Smooth muscle cell (in vitro differentiated cells): ENCODE measurements around the gene COL5A1. TPM values are rescaled to one million over a fixed set of nuclear protein-coding genes. Genes with fewer than 3 reads are reported as not detected.
A peak's percentile ranks its signal among the peaks of the same experiment; 100 is the strongest.

Experiments used
- DNase-seq: peaks from one replicate; lab custom pipeline; 2025; ENCODE audit not compliant: unreplicated experiment; lab: John Stamatoyannopoulos, UW
- H2AFZ ChIP-seq: fragments of 200-600 bp; sonication (generic); 2 replicates; pipeline ENCODE4 v1.6.0; 2016; ENCODE audit warnings: antibody characterized with exemption, low read depth, mild to moderate bottlenecking
- H3F3A ChIP-seq: fragments of 200-600 bp; sonication (generic); 2 replicates; pipeline ENCODE4 v1.6.0; 2017; ENCODE audit warnings: antibody characterized with exemption, low read depth
- H3K27ac ChIP-seq: fragments of 200-600 bp; sonication (generic); 2 replicates; pipeline ENCODE4 v1.5.1; 2016; ENCODE audit warnings: low read depth, mild to moderate bottlenecking
- H3K27me3 ChIP-seq: fragments of 200-600 bp; sonication (generic); 2 replicates; pipeline ENCODE4 v1.6.1; 2016; ENCODE audit warnings: low read depth, mild to moderate bottlenecking
- H3K36me3 ChIP-seq: fragments of 200-600 bp; sonication (generic); 2 replicates; pipeline ENCODE4 v1.5.1; 2016; ENCODE audit warnings: low read depth
- H3K4me1 ChIP-seq: fragments of 200-600 bp; sonication (generic); 2 replicates; pipeline ENCODE4 v1.5.1; 2016; ENCODE audit warnings: low read depth
- H3K4me2 ChIP-seq: fragments of 200-600 bp; sonication (generic); 2 replicates; pipeline ENCODE4 v1.6.0; 2016; ENCODE audit warnings: mild to moderate bottlenecking
- H3K4me3 ChIP-seq: fragments of 200-600 bp; sonication (generic); 2 replicates; pipeline ENCODE4 v1.5.1; 2016; ENCODE audit warnings: mild to moderate bottlenecking
- H3K79me2 ChIP-seq: fragments of 200-600 bp; sonication (generic); 2 replicates; pipeline ENCODE4 v1.6.0; 2016; ENCODE audit warnings: low read depth, mild to moderate bottlenecking
- H3K9ac ChIP-seq: fragments of 200-600 bp; sonication (generic); 2 replicates; pipeline ENCODE4 v1.6.0; 2016; ENCODE audit warnings: low read depth
- H3K9me3 ChIP-seq: fragments of 200-600 bp; sonication (generic); replicated peaks from 2 replicates; pipeline ENCODE4 v1.5.1; 2016; ENCODE audit warnings: low read depth
- H4K20me1 ChIP-seq: fragments of 200-600 bp; sonication (generic); 2 replicates; pipeline ENCODE4 v1.6.0; 2016; ENCODE audit warnings: low read depth
- CTCF ChIP-seq: fragments of 200-600 bp; sonication (generic); IDR thresholded peaks from 2 replicates; pipeline ENCODE4 v1.5.1; 2017; ENCODE audit warnings: borderline replicate concordance, mild to moderate bottlenecking, antibody characterized with exemption; ENCODE audit not compliant: insufficient read depth, poor library complexity, severe bottlenecking
- WGBS: methylation state at CpG from one replicate; pipeline ENCODE4 v1.1.7; 2016; ENCODE audit warnings: low lambda C conversion rate; 5-methylcytosine and 5-hydroxymethylcytosine counted together
- polyA plus RNA-seq: library from polyadenylated mRNA; unstranded; fragments of >200 nt; fragmentation: Nextera tagmentation; extraction: Ambion mirVana; gene quantifications from 2 replicates; pipeline ENCODE4 v1.2.1, GENCODE V29; 2016
- total RNA-seq: library from RNA; depleted of rRNA; stranded (reverse); fragments of >200 nt; gene quantifications from 2 replicates; pipeline ENCODE4 v1.2.3, GENCODE V29; 2014

COL5A1 gene
- total and polyA plus RNA-seq, 2 experiments from 2014 or later, result 1,084 to 1,443 TPM

DNA sequence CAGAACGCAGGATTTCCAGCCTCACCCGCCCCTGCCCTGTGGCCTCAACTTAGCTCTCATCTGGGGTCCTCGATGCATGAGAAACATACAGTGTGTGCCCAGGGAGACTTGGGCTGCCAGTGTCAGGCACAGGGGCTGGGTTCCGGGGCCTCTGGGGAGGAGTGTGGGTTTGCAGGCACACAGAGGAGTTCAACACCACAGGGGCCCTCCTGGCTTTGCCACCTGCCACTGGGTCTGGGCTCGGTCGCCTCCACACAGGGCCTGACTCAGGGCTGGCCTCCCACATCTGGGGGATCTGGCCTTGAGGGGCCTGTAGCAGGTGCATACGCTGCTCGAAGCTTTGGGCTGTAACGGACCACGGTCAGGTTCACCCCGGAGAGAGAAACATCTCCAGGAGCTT lies 111.6 kb downstream of the COL5A1 start:
- H3K4me2 ChIP-seq, result no peak overlapping the region
- no peak for DNase-seq
- no peaks in the 10 kb centered on the region for H3K9me3 ChIP-seq
- peaks cover 51% of the 10 kb centered on the region for H3K79me2 ChIP-seq
- no peak for TF ChIP-seq CTCF
- no peaks in the 10 kb centered on the region for H3K27me3 ChIP-seq
- H3K36me3 ChIP-seq, result peaks cover 18% of the 10 kb centered on the region
- H3F3A ChIP-seq, result peaks cover 97% of the 10 kb centered on the region
- WGBS, result 94% methylated on average over 11 of the region's 11 CpGs
- peaks cover 100% of the 10 kb centered on the region for H4K20me1 ChIP-seq
- H2AFZ ChIP-seq, result no peak overlapping the region
- no peak overlapping the region for H3K4me3 ChIP-seq
- no peaks in the 10 kb centered on the region for H3K4me1 ChIP-seq
- peak overlapping the region; percentile 74 for H3K27ac ChIP-seq
- no peak overlapping the region for H3K9ac ChIP-seq

GRCh38 chr9:134755221-134755907 lies 113.8 kb downstream of the COL5A1 start:
- H3K27ac ChIP-seq, result peak overlapping the region; percentile 74
- no peak overlapping the region for H3K4me3 ChIP-seq
- H3K4me1 ChIP-seq, result no peaks in the 10 kb centered on the region
- H3K36me3 ChIP-seq, result peaks cover 3% of the 10 kb centered on the region
- TF ChIP-seq CTCF, result no peak
- no peak overlapping the region for H3K4me2 ChIP-seq
- H3K9me3 ChIP-seq, result no peaks in the 10 kb centered on the region
- peaks cover 100% of the 10 kb centered on the region for H4K20me1 ChIP-seq
- peaks cover 87% of the 10 kb centered on the region for H3F3A ChIP-seq
- no peaks in the 10 kb centered on the region for H3K27me3 ChIP-seq
- 93% methylated on average over 14 of the region's 14 CpGs for WGBS
- peaks cover 39% of the 10 kb centered on the region for H3K79me2 ChIP-seq
- H3K9ac ChIP-seq, result no peak overlapping the region
- no peak for DNase-seq
- H2AFZ ChIP-seq, result no peak overlapping the region

- H3K36me3 ChIP-seq, result peaks cover 11% of the 10 kb centered on the region
- WGBS, result 97% methylated on average over 10 of the region's 10 CpGs
Measured at GRCh38 chr9:134756098-134756497, 114.5 kb downstream of the COL5A1 start.

More at GRCh38 chr9:134756098-134756497, 114.5 kb downstream of the COL5A1 start:
- H3K79me2 ChIP-seq, result peaks cover 32% of the 10 kb centered on the region
- H4K20me1 ChIP-seq, result peaks cover 100% of the 10 kb centered on the region
- no peaks in the 10 kb centered on the region for H3K27me3 ChIP-seq
- no peak overlapping the region for H3K4me2 ChIP-seq
- H3K4me3 ChIP-seq, result no peak overlapping the region
- TF ChIP-seq CTCF, result no peak
- DNase-seq, result no peak
- H3K27ac ChIP-seq, result peak overlapping the region; percentile 74
- H3K9me3 ChIP-seq, result no peaks in the 10 kb centered on the region
- no peak overlapping the region for H2AFZ ChIP-seq
- no peak overlapping the region for H3K9ac ChIP-seq
- no peaks in the 10 kb centered on the region for H3K4me1 ChIP-seq
- H3F3A ChIP-seq, result peaks cover 87% of the 10 kb centered on the region
